ENCODE measurements around the gene TRIM47.

Gene TRIM47

GRCh38 chr17:75908201-75908600 is 29.8 kb upstream of the TRIM47 start:
- DNase-seq, result no peak

GRCh38 chr17:75906143-75906884 is 27.9 kb upstream of the TRIM47 start:
- no peak for DNase-seq

- peak; percentile 81 for DNase-seq
Observed at GRCh38 chr17:75904749-75905521, 26.6 kb upstream of the TRIM47 start, which contains the start of gene MRPL38. Gene MRPL38, minus strand, starts transcription at chr17:75904884. Its CDS starts 9 bp downstream, at chr17:75904875.

GRCh38 chr17:75902406-75902805 is 24.0 kb upstream of the TRIM47 start:
- DNase-seq, result no peak

DNA sequence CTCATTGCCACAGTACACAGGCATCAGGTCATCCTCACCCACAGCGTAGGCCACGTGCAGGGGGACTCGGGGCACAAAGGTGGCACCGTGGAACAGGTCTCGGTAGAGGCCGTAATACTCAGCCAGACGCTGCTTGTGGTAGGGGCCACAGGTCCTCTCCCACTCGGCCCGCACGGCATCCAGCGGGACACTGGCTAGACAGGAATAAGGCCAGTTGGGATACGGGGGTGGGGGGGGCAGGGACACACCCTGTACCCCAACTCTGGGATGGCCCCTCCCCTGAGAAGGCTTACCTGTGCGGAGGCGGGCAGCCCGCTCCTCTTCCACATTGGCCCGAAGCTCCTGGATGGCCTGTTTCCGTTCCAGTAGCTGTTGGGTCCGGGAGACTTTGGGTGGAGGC is 23.3 kb upstream of the TRIM47 start:
- no peak for DNase-seq

DNA sequence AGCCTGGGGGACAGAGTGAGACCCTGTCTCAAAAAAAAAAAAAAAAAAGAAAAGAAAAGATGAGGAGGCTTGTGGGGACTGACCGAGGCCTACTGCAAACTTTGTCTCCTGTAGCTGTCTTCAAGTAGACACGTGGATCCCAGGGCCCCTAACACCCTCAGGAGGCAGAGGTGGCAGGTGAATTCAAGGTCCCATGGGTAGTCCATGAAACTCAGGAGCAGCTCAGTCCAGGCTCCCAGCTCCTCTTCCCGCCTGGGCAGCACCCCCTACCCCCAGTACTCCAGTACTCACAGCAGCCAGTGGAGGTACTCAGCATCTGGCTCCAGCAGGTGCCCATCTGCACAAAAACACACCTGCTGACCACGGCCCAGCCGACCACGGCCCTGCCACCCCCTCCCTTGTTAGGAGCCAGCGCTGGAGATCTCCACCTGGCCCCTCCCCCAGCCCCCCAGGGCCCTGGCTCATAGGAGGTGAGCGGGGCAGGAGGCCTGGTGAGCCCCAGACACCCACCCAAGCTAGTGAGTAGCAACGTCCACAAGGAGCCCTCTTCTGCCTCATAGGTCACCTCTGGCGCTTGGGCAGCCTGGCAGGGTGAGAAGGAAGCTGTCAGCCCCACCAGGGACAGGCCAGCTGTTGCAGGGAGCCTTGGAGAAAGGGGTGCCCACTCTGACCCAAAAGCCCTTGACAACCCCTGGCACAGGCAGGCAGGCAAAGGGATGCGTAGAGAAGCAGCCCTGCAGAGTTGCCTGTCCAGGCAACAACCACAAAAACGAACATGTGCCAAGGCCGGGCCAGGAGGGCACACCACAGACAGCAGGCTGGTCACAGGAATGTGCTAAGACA is 22.5 kb upstream of the TRIM47 start:
- DNase-seq, result no peak

GRCh38 chr17:75899767-75900468 is 21.5 kb upstream of the TRIM47 start:
- no peak for DNase-seq

GRCh38 chr17:75899353-75899752 is 21.0 kb upstream of the TRIM47 start:
- no peak for DNase-seq

GRCh38 chr17:75898791-75899190 is 20.4 kb upstream of the TRIM47 start:
- no peak for DNase-seq

DNA sequence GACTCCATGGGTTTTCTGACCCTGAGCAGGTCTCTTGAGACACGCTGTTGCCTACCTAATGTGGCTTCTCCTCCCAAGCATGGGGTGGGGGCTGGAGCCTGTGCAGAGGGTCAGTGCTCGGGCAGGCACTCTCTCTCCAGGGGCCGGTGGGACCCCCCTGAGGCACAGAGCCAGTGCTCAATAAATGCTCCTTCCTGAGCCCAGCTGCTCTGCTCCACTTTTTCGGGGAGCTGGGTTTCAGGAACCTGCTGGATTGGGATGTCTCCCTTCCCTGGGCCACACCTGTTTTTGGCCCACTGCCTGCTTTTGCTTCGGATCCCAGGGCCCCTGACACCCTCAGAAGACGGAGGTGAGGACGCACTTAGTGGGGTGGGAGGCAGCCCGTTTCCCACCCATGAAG is 19.7 kb upstream of the TRIM47 start:
- DNase-seq, result no peak

- DNase-seq, result no peak
Observed at GRCh38 chr17:75897160-75898019, 19.0 kb upstream of the TRIM47 start.

DNA sequence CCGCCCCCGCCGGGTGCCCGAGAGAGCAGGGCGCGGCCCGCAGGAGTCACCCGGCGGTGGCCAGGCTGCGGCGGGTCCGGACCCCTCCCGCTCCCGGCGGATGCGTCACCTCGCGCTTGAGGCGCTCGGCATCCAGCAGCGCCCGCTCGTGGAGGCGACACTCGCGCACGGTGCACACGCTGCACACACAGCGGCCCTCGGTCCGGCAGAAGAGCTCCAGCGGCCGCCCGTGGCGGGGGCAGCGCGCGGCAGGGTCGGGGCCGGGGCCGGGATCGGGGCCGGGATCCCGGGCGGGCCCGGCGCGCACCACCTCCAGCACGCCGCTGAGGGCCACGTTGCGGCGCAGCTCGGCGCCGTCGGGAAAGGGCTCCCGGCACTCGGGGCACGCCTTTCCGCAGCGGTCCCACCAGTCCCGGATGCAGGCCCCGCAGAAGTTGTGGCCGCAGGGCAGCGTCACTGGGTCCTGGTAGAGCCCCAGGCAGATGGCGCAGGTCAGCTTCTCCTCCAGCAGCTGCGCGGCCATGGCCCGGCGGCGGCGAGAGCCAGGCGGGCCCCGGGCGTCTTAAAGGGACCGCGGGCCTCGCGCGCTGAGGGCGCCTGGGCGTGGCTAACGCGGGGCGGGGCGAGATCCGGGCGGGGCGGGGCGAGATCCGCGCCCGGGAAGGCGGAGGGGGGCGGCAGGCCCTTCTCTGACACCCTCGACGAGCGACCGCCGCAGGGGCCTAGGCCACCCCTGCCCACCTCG is 18.2 kb upstream of the TRIM47 start, which contains the start of gene TRIM65:
TRIM65 (minus strand) TSS at position 537 of the 745 bp plus-strand sequence; CDS start at position 523, 14 bp downstream.
- DNase-seq, result peak; percentile 66

DNA sequence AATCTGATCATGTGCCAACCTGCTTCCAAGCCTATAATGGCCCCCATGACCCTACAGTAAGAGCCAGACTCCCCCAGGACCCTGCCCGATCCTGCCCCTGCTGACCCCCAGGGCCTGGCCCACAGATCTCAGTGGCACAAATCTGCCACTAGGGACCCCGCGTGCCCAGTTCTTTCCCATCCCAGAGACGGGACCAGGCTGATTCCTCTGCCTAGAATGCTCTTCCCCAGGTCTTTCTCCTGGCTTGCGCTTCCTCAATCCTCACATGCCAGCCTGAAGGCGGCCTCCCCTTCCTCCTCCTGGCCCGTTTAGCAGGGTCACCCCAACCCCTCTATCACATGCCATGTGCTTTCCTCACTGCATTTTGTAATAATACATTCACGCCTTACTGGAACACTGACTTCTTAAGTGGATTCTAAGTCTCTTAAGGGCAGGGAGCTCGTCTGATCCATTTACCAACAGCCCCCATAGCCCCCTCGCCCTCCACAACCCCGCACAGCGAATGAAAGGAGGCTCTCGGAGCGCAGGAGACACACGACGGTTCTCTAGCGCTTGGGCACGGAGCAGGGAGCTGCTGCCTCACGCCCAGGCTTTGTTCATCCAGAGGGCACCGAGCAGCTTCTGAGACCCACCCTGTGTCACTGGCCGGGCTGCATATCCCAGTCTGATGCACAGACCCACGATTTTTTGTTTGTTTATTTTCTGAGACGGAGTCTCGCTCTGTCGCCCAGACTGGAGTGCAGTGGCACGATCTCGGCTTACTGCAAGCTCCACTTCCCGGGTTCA is 17.2 kb upstream of the TRIM47 start:
- no peak for DNase-seq

GRCh38 chr17:75894049-75894733 is 15.8 kb upstream of the TRIM47 start:
- no peak for DNase-seq

DNA sequence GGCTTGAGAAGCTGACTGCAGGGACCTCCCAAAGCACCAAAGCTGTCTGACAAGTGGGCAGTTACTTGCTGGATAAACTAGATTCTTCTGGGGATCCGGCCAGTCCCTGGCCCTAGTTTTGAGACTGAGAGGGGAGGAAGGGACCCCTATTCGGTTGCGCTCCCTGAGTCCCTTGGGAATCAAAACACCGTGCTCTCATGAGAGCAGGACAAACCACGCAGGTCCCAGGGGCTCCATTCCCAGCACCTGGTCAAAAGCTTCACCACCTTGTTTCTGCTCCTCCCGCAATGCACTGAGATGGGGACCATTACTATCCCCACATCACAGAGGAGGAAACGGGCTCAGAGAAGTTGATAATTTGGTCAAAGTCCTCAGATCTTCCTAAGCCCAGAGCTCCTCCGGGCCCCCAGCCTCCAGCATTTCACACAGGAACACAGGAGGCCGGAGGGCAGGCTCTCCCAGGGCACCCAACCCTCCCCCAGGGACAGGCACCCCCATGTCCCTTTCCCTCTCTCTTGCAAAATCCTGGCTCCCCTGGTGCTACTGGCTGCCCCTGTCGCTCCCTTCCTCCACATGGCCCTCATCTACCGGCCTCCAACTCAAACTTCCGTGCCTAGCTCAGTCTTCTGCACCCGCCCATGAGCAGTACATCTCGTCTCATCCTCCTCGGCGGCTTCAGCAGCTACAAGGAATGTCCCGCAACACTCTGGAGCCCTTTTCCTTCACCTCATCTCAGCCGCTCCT is 15.1 kb upstream of the TRIM47 start:
- no peak for DNase-seq

DNA sequence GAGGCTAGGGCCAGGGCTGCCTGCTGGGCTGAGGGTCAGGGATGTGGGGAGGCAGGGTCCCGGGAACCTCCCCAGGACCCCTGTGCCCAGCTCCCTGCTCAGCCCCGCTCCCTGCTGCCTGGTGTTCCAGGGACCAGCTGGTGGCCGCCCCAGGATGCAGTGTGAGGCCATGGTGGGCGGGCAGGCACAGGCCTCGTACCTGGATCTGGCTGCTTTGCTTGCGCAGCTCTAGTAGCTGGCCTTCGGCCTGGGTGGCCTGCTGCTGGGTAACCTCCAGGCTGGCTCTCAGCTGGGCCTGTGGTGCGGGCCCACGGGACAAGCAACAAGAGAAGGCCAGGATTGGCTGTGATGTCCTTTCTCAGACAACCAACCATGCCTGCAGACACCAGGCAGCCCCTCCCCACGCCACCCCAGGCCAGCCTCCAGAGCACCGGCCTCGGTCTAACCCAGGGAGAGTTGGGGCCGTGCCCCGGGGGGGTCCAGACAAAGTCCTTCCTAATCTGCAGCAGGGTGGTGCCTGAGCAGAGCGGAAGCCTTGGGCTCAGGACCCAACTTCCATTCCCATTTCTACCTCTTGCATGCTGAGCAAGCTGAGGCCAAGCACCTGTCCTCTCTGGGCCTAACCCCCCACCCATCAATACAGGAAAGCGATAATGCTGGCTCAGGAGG is 14.3 kb upstream of the TRIM47 start:
- no peak for DNase-seq

DNA sequence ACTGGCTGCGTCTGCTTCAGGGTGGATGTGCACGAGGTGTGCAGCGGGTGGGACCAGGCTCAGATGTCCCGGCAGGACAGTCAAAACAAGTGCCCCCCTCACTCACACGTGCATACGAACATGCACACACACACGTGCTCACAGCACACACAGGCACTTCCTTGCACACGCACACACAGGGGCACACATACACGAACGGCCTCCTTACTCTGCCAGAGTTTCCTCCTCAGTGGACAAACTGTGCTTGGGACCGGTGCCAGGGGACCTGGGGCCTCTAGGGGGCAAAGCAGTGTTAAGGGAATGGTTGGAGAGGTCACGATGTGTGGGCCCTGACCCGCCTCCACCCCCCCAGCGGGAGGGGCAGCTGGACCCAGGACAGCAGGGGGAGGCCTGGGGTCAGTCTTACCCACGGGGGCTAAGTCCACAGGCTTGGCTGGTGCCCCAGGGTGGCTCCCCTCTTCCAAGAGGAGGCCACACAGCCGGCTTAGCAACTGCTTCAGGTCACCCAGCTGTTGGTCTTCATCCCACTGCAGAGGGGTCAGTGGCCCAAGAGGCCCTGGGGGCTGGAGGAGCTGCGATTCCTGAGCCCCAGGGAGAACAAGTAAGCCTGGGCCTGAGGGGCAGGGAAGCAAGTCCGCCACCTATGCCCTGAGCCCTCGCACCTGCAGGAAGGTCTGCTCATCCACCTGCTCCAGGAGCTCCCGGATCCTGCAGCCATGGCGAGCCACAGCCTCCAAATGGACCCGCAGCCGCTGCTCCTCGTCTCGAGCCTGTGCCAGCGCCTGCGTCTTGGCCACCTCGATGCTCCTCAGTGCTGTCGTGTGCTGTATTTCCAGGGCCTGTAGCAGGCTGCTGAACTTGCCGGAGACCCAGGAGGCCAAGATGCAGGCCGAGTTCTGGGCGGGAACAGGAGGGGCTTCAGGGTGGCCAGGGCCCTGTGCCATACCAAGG is 13.5 kb upstream of the TRIM47 start:
- no peak for DNase-seq
